Inferior parietal cortex (tissue), 1 donor: ENCODE measurements around the gene PRCP.
"Not testable (repeated sequence)": the region's sequence is repeated elsewhere in the genome, so short reads cannot be mapped to it uniquely, and the experiment has no call there.

ENCODE experiments used
- DNase-seq: peaks from one replicate; pipeline ENCODE4 v3.0.0-alpha.2; 2016; ENCODE audit errors: extremely low spot score

Gene PRCP

DNA sequence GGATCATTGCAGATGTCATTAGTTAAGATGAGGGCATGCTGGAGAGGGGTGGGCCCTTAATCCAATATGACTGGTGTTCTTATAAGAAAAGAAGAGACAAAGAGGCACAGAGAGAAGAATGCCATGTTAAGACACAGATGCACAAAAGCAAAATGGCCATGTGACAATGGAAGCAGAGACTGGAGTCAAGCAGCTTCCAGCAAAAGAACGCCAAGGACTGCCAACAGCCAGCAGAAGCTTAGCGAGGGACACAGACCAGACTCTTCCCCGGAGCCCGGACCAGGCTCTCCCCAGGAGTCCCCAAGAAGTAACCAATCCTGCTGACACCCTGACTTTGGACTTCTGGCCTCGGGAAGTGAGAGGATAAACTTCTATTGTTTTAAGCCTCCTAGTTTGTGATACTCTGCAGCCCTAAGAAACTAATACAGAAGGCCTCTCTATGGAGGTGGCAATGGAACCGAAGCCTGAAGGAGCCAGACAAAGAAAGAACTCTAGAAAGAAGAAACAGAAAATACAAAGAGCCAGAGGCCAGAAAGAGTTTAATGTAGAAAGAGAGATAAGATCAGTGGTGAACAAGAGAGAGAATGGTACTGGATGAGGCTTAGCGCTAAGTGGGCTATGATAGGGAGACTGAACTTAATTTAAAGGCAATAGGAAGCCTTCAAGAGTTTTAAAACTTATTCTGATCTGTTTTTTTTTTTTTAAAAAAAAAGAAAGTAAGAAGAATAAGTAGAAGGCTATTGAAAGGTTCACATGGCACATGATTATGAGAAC, 27.7 kb downstream of the PRCP start:
- no peak for DNase-seq

DNA sequence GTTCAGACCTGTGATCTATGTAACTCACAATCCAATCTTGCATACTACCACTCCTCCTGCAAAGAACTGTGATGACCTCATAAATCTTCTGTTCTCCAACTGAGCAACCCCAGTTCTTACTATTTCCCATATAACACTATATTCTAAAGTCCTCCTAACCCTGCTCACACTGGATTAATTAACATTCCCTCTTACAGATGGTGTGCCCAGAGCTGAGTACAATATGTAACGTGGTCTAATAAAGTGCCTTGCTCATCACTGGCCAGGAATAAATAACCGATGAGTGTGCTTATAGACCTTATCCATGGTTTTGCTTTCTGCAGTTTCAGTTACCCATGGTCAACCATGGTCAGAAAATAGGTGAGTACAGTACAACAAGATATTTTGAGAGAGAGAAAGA, 28.6 kb downstream of the PRCP start:
- no peak for DNase-seq

DNA sequence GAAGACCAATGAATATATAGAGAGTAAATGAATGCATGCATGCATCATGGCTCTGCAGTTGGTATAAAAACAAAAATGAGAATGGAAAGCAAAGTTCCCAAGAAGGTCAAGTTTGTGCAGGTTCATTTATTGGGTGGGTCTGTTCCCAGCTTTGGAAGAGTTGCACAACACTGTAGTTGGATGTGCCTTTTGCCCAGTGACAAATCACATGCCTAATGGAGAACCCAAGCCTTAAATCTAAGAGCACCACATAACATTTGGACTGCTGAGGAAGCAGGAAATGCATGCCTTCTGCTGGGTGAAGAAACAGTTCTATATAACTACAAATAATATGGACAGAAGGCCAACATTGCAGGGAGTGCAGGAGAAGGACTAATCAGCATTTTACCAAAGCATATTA, 30.6 kb downstream of the PRCP start:
- no peak for DNase-seq

DNA sequence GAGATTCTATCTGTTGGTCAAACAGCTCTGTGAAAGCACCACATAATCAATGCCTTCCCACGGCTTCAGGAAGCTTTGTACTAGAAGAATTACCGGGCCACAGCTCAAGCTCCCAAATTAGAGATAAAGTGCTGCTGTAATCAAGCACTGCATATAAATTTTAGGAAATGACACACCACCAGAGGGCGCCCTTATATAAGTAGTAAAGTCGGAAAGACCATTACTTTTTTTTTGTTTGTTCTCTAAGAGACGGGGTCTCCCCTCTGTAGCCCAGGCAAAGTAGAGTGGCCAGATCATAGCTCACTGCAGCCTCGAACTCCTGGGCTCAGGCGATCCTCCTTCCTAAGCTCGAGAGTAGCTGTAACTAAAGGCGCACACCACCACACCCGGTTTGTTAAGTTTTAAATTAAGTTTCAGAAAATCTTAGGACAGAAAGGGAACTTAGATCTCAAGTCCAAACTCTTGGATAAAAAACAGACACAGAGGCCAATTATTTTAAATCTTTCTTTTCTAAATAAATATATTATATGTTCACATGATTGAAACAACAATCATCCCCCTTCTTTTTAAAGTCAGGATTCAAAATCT, 32.6 kb downstream of the PRCP start:
- DNase-seq, result peak; percentile 90

DNA sequence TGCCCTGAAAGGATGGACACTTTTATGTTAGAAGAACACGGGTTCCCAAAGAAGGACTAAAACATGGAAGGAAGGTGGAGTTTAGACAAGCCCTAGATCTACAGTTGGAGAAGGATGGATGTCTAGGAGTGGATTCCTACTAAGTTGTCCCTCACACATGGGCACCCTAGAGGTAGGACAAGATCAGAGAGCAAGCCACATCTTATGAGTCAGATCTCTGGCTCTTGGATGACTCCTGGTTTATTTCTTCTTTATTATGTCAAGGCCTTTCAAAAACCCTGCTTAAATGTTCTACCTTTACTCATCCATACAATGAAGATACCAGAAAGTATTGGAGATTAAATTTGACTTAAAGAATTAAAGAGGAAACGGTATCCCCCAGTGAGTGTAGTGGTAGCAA, 34.4 kb downstream of the PRCP start:
- DNase-seq, result no peak

DNA sequence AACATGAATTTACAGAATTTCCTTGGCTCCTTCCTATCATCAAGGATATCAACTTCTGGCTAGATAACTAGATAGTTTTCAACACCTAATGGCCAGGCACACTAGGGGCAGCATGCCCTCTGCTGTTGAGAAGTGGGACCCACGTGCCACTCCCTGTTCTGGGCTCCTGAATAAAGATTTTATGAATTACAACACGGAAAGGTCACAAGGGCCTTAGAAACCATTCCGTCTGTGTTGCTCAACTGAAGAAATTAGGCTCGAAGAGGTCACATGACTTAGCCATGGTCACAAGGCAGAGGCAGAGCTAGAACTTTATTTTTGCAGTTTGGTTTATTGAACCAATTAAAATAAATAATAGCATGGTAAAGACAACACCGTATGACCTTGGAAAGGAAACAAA, 36.0 kb downstream of the PRCP start:
- peak; percentile 81 for DNase-seq

DNA sequence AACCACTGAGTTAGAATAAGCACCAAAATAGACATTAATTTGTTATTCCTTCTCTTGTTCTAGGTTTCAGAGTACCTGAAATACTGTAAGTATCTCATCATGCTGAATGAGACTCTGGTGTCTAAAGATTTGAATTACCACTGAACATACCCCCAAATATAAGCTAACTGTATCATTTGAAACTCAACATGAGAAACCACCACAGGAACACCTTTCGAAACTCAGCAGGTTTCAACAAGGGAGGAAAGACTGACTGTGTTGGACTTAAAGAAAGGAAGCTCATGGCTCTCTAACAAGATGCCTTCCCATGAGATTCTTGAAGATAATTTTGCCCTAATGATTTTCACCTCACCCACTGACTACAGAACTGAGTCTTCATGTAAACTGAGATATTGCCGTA, 37.0 kb downstream of the PRCP start:
- no peak for DNase-seq

DNA sequence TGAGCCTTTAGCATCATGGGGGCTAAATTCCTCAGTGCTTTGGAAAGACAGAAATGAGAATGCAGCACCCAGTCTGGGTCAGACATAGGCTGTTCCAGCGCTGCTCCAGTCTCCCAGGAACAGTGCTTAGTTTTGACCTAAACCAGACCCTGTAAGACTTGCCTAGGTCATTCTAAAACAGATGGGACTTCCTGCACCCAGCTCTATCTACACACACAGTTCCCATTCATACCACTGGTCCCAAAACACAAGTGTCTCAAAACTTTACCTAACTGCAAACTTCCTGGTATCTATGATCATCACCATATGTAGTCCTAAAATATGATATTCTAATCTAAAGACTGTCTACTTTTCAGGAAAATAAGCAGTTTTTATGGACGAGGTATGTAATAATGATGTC, 37.9 kb downstream of the PRCP start:
- DNase-seq, result no peak

DNA sequence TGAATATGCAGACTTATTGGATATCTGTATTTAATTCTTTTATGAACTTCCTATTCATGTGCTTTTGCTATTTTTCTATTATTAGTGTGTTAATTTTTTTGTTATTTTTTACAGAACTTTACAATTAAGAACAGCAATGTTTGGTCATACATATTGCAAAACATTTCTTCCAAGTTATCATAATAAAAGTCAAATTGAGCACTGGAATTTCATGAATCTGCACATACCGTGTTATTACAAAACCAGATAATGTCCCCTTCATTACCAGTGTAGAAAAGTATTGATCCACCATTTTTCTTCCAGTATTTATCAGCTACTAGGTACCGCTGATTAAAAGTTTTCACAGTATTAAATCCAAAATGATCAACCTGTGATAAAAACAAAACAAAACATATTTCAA, 40.5 kb downstream of the PRCP start:
- no peak for DNase-seq

DNA sequence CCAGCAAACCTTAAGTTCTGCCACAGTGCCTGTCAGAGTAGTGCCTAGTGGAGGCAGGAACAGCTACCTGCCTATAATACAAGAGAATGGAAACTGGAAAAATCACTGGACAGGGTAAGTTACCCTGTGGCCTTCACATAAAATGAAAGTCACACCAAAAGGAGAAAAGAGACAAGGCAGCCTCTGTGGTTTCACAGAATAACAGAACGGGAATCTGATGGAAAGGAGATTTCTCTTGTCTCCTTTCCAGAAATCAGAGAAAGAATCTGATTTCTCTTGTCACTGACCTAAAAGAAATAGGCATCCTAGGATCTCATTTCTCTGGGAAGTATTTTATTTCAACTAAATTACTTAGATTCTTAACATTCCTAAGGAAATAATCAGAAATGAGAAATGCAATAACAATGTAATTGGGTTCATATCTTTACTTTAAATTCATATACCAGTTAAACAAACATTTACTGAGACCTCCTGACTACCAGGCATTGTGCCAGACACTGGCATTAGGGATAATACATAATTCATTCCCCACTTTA, 41.6 kb downstream of the PRCP start:
- no peak for DNase-seq

DNA sequence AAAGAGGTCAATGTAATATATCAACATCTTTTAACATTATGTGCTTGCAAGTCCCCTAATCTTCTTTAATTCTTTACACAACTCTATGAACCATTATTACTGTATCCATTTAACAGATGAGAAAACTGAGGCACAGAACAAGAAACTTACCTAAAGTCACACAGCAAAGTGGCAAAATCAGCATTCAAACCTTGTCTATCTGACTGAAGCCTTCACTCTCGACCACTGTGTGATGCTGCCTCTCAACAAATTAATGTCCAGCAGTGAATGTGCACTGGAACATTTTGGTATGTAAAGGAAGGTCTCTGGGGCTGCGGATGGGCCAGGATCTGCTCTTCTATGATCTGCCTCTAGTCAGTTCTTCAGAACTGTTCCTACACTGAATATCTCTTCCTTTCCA, 42.1 kb downstream of the PRCP start:
- no peak for DNase-seq

DNA sequence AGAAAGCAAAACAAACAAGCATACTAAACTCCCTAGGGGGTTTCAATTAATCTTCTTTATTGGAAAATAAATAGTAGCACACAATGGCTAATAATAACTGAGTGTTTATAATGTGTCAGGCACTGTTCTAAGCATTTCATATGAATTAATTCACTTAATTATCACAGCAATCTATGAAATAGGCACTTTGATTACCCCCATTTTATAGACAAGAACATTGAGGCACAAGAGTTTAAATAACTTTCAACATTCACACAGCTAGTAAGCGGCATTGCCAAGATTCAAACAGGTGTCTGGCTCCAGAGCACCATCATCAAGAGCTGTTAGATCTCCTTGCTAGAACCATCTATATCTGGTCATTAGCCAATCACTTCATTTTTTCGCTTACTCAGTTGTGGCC, 43.1 kb downstream of the PRCP start:
- no peak for DNase-seq

DNA sequence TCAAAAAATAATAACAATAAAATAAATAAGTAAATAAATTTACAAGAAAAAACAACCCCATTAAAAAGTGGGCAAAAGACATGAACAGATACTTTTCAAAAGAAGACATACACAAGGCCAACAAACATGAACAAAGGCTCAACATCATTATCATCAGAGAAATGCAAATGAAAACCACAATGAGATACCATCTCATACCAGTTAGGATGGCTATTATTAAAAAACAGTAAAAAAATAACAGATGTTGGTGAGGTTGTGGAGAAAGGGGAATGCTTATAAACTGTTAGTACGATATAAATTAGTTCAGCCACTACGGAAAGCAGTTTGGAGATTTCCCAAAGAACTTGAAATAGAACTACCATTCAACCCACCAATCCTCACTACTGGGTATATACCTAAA, 44.6 kb downstream of the PRCP start:
- no peak for DNase-seq

DNA sequence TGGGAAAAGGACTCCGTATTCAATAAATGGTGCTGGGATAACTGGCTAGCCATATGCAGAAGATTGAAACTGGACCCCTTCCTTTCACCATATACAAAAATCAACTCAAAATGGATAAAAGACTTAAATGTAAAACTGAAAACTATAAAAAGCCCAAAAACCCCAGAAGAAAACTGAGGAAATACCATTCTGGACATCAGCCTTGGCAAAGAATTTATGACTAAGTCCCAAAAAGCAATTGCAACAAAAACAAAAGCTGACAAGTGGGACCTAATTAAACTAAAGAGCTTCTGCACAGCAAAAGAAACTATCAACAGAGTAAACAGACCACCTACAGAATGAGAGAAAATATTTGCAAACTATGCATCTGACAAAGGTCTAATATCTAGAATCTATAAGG, 45.3 kb downstream of the PRCP start:
- DNase-seq, result not testable (repeated sequence)

DNA sequence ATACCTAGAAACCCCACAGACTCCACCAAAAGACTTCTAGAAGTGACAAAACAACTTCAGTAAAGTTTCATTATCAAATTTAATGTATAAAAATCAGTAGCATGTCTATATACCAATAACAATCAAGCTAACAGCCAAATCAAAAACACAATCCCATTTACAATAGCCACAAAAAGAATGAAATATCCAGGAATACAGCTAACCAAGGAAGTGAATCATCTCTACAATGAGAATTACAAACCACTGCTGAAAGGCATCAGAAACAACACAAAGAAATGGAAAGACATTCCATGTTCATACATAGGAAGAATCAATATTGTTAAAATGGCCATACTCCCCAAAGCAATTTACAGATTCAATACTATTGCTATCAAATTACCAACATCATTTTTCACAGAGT, 46.0 kb downstream of the PRCP start:
- no peak for DNase-seq

DNA sequence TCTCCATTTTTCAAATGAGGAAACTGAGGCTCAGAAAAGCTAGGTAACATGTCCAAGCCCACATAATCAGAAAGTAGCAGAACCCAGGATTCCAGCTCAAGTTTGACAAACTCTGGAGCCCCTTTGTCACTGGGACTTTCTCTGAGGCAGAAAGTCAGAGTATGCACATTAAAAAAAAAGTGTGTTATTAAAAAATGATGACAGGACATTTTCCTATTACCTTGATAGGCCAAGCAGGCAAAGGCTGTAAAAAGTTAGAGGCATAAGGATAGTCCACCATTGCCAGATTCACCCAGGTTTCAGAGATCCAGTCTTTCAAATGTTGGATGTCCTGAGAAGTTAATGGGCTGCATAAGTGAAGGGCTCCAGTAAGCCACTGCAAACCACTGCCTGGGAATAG, 51.4 kb downstream of the PRCP start:
- no peak for DNase-seq

DNA sequence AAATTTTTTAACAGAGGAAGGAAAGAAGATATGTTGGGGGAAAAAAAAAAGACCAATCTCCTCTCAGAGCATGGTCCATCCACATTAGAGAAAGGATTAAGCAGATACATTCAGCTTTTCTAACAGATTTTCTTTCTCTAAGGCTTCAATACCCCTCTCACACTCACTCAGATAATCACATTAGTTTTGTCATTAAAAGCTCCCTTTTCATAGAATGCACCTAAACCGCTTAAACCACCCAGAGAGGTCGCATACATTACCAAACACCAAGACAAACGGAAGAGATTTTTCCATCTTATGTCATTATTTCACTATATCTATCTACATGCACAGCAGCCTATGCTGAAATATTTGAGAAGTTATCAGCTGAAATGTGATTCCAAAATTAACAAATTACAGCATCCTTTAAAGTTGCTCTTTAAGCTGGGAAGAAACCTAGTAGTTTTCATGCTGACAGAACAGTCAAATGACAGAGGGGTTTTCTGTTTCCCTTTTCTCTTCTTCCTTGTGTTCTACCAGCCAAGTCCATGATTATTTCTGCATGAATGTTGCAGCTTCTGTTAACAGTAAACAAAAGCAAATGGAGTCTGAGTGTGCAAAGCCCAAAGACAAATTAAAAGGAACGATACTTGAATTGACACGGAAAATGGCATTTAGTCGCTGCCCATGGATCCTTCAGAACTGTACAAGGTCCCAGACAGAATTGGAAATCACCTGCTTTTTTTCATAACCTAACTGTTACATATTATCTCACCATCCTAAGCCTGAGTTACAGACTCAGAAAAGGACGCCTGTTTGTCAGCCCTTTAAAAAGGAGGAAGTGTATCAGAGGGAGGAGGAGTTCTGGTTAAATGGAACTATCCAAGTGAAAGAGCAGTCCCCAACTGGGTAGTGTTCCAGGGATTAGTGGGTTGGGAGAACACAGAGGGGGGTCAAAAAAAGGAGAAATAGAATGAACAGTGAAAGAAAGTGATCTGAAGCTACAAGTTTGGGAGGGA, 54.6 kb downstream of the PRCP start:
- DNase-seq, result no peak

DNA sequence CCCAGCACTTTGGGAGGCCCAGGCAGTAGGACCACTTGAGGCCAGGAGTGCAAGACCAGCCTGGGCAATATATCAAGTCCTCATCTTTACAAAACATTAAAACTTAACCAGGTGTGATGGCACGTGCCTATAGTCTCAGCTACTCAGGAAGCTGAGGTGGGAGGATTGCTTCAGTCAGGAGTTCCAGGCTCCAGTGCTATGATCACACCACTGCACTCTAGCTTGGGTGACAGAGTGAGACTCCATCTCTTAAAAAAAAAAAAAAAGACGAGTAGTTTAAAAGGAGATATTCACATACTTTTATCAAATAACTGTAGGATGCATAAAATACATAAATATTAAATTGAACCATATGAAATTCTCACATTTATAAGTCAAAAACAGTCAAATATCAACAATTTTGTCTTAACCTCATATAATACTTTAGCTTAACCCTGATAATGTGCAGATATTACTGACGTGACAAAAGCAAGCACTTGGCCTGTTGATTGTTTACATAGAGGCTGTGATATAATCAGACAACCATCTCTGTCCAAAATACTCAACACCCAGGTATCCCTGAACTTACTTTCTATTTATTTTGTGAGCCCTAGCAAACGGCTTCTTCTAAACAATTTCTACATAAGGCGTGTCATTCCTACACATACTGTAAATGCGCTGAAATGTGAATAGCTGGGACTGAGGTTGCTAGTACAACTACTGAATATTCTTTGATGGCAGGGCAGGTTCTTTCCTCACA, 57.0 kb downstream of the PRCP start:
- no peak for DNase-seq

DNA sequence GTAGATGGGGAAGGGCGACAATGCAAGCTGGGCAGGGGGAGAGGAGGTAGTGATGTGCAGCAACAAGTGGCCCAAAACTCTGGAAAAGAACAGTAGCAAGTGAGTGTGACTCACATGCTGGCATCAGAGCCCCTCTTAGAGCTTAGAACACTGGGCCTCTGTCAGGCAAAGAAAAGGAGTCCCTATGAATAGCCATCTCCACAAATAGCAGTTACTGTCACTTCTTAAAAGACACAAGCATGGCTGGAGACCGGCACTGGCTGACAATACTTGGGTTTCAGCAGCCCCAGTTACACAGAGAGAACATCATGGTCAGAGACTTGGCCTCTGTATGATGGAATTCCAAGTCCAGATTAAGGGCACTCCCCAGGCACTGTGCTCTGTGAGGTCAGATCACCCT, 58.2 kb downstream of the PRCP start:
- DNase-seq, result peak; percentile 75

DNA sequence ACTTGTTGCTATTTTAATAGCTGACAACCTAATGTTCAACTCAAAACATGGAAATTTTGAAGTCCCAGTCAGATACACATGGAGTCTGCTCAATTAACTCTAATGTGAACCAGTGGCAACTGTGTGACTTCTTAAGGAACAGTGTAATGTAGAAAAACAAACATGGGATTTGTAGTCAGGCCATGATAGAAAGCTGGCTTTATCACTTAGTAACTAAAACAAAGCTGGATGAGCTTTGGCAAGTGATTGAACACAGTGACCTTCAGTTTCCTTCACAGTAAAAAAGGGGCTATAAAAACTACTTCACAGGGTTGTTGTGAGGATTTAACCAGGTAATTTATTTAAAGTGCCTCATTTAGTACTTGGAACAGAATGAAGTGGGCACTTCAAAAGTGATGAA, 62.6 kb downstream of the PRCP start:
- DNase-seq, result no peak

DNA sequence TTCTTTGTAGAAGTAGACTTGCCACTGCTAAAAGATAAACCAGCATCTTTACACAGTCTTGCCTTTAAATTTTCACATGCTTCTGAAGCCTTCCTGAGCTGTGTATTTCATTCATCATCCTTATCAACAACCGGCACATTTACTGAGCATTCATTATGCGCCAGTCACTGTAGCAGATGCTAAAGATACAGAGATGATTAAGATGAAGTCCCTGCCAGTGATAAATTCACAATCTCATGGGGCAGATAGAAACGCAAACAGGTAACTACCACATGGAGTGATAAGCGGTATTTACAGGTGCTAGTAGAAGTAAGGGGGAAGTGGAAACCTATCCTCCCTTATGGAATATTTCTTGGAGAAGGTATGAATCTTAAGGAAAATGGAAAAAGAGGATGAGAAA, 67.2 kb downstream of the PRCP start:
- no peak for DNase-seq

DNA sequence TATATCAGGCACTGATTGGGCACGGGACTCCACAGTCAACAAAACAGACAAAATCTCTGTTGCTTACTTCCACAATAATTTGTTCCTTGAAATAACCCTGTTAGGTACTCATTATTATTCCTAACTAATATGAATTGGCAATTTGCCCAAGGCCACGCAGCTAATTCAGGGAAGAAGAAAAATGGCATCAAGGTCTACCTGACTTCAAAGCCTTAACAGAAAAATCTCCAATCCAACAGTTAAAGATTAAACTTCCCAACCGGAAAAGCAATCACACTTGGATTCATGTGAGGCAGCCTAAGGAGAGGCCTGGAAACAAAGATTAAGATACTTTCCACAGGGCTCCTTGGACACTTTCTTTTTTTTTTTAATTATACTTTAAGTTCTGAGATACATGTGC, 68.9 kb downstream of the PRCP start:
- DNase-seq, result no peak
